A204.1 (cell line): ENCODE data around the gene DOCK6.

ENCODE experiments used
- FAIRE-seq: peaks from 2 replicates; lab custom pipeline; 2012; peaks lifted over from hg19 to GRCh38; lab: Jason Lieb, UNC

The DOCK6 gene

GRCh38 chr19:11243798-11244169, 18.5 kb downstream of the DOCK6 start:
- no peak for FAIRE-seq

GRCh38 chr19:11242864-11243797, 19.2 kb downstream of the DOCK6 start:
- no peak for FAIRE-seq

GRCh38 chr19:11242025-11242424, 20.3 kb downstream of the DOCK6 start:
- FAIRE-seq: no peak

GRCh38 chr19:11240008-11240444, 22.3 kb downstream of the DOCK6 start:
- no peak for FAIRE-seq

- no peak for FAIRE-seq
Measured at GRCh38 chr19:11239377-11240000, 22.8 kb downstream of the DOCK6 start, which contains the start of gene ANGPTL8. ANGPTL8 (plus strand) TSS chr19:11239619; CDS start chr19:11239638, 19 bp downstream.

GRCh38 chr19:11238781-11239376, 23.4 kb downstream of the DOCK6 start:
- no peak for FAIRE-seq

- FAIRE-seq: no peak
Measured at GRCh38 chr19:11238041-11238440, 24.3 kb downstream of the DOCK6 start.

- no peak for FAIRE-seq
Measured at GRCh38 chr19:11237321-11237720, 25.0 kb downstream of the DOCK6 start.

GRCh38 chr19:11236324-11237301, 25.7 kb downstream of the DOCK6 start:
- FAIRE-seq: no peak

- FAIRE-seq: no peak
Measured at GRCh38 chr19:11234486-11235075, 27.7 kb downstream of the DOCK6 start.

- no peak for FAIRE-seq
Measured at GRCh38 chr19:11233073-11233472, 29.3 kb downstream of the DOCK6 start.

- FAIRE-seq: no peak
Measured at GRCh38 chr19:11232555-11232954, 29.8 kb downstream of the DOCK6 start.

- no peak for FAIRE-seq
Measured at GRCh38 chr19:11230621-11231386, 31.5 kb downstream of the DOCK6 start.

- FAIRE-seq: no peak
Measured at GRCh38 chr19:11227195-11227886, 35.0 kb downstream of the DOCK6 start.

GRCh38 chr19:11226716-11227166, 35.6 kb downstream of the DOCK6 start:
- no peak for FAIRE-seq

GRCh38 chr19:11225815-11226214, 36.5 kb downstream of the DOCK6 start:
- no peak for FAIRE-seq

- FAIRE-seq: no peak
Measured at GRCh38 chr19:11225172-11225571, 37.2 kb downstream of the DOCK6 start.

GRCh38 chr19:11224429-11224828, 37.9 kb downstream of the DOCK6 start:
- FAIRE-seq: no peak

- no peak for FAIRE-seq
Measured at GRCh38 chr19:11223200-11223599, 39.1 kb downstream of the DOCK6 start.

GRCh38 chr19:11221082-11221598, 41.2 kb downstream of the DOCK6 start:
- FAIRE-seq: no peak
